HG02938 (cell line): ENCODE data around the gene RPS24.
"Not testable (repeated sequence)": the region's sequence is repeated elsewhere in the genome, so short reads cannot be mapped to it uniquely, and the experiment has no call there.

Source experiments
- ATAC-seq: cut with Tn5 transposase; IDR thresholded peaks from one replicate; pipeline ENCODE4 v1.9.1; 2021; ENCODE audit warnings: mild to moderate bottlenecking, moderate library complexity; ENCODE audit not compliant: unreplicated experiment

Gene RPS24

DNA sequence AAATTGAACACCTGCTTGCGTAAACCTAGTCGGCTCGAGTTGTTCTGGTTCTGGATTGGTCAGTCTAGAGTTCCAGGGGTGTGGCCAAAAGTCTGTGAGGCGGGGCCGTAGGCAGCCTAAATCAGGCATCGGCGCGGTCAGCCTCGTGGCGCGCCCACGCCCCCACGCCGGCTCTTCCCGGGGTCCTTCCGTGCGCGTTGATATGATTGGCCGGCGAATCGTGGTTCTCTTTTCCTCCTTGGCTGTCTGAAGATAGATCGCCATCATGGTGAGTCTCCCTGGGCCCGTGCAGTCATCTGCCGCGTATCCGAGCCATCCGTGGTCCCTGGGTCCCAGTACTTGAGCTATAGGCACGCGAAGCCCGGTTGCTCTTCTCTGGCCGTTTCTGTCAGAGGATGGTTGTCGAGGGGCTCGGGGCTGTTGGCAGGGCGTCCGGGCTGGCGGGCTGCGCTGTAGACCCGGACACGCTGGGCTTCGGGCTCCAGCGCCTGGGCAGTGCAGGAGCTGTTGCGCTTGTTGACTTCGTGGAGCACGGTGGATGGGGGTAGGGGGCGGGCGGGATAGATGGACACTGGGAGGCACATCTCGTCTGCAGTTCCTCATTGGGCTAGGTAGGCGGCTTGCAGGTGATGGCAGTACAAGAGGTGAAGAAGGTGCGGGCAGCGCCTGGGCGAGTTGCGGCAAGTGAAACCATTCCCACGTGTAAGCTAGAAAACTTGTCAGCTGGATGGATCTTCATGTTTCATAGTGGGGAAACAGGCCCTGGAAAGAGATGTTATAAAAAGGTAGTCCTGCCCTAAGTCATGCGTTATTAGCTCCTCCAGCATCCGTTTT, at the start of gene RPS24:
RPS24 (plus strand) TSS at position 227 of the 834 bp plus-strand sequence; CDS start at position 266, 39 bp downstream.
- peak; percentile 86 for ATAC-seq

DNA sequence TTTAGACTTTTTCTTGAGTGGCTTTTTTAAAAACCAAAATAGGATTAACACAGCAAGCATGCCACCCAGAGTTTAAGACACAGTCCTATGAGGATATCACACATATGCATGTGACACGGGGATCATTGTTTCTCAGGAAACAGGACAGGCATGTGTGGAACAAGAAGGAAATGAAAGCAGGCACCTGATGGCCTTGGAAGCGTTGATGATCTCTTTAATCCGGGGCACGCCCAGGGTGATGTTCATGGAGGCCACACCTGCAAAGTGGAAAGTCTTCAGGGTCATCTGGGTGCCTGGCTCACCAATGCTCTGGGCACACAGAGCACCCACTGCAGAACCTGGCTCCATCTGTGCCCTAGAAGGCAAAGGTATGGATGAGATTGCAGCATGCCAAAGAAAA, 48.7 kb upstream of the RPS24 start:
- no peak for ATAC-seq

GRCh38 chr10:77987671-77988255, 45.9 kb upstream of the RPS24 start:
- ATAC-seq, result no peak

GRCh38 chr10:77989081-77989724, 44.5 kb upstream of the RPS24 start:
- no peak for ATAC-seq

- ATAC-seq, result no peak
Observed at GRCh38 chr10:77993620-77994019, 40.0 kb upstream of the RPS24 start.

DNA sequence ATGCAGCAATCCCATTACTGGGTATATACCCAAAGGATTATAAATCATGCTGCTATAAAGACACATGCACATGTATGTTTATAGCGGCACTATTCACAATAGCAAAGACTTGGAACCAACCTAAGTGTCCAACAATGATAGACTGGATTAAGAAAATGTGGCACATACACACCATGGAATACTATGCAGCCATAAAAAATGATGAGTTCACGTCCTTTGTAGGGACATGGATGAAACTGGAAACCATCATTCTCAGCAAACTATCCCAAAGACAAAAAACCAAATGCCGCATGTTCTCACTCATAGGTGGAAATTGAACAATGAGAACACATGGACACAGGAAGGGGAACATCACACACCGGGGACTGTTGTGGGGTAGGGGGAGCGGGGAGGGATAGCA, 34.9 kb upstream of the RPS24 start:
- not testable (repeated sequence) for ATAC-seq

- ATAC-seq, result no peak
Observed at GRCh38 chr10:78000206-78000605, 33.5 kb upstream of the RPS24 start.

DNA sequence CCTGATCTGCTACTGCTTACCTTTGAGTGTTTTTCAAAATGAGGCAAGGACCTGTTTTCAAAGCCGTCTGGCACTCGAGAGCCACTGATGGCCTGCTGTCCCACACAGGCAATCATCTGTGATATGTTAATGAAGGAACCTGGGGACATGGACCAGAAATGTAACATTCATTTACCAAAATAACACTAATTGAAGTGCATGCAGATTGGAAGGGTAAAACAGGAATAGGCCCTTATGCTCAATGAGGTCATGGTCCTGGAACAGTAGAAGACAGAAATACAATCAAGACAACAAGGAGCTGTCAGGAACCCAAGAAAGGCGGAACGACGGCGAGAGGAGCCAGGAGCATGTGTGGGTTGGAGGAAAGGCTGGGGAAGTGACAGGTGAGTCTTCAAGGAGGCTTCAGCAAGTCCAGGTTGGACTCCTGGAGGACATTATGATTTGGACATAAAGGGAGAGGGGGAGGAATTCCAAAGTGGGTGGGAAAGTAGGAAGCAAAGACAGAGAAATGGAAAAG, 32.6 kb upstream of the RPS24 start:
- ATAC-seq, result no peak

GRCh38 chr10:78002541-78003288, 30.9 kb upstream of the RPS24 start:
- no peak for ATAC-seq

- no peak for ATAC-seq
Observed at GRCh38 chr10:78004215-78005026, 29.2 kb upstream of the RPS24 start.

GRCh38 chr10:78007172-78007571, 26.5 kb upstream of the RPS24 start:
- ATAC-seq, result no peak

GRCh38 chr10:78009662-78010061, 24.0 kb upstream of the RPS24 start:
- ATAC-seq, result no peak

- ATAC-seq, result no peak
Observed at GRCh38 chr10:78010278-78010677, 23.4 kb upstream of the RPS24 start.

DNA sequence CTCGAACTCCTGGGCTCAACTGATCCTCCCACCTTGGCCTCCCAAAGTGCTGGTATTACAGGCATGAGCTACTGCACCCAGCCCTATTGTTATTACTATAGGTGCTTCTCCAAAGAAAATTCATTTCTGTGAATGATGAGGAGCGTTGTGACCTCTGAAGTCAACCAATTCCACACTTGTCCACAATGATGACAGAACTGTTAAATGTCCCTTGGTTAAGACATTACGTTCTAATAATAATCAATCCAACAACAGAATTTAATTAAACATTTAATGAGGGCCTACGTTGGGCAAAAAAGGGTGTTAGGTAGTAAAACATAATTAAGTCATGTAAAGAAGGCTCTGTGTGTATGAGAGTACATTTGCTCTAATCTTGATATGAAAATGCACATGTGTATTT, 22.6 kb upstream of the RPS24 start:
- no peak for ATAC-seq

GRCh38 chr10:78013564-78013963, 20.1 kb upstream of the RPS24 start:
- no peak for ATAC-seq

GRCh38 chr10:78015546-78015945, 18.1 kb upstream of the RPS24 start:
- ATAC-seq, result no peak

DNA sequence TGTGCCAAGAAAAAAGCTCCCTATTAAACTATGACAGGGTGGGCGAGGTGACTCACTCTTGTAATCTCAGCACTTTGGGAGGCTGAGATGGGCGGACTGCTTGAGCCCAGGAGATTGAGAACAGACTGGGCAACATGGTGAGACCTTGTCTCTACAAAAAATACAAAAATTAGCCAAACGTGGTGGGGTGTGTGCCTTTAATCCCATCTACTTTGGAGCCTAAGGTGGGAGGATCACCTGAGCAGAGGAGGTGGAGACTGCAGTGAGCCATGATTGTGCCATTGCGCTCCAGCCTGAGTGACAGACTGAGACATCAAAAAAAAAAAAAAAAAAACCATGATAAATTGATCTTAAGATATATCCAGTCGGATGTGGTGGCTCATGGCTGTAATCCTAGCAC, 15.8 kb upstream of the RPS24 start:
- no peak for ATAC-seq

- no peak for ATAC-seq
Observed at GRCh38 chr10:78019264-78019663, 14.4 kb upstream of the RPS24 start.

- no peak for ATAC-seq
Observed at GRCh38 chr10:78021201-78021600, 12.5 kb upstream of the RPS24 start.

DNA sequence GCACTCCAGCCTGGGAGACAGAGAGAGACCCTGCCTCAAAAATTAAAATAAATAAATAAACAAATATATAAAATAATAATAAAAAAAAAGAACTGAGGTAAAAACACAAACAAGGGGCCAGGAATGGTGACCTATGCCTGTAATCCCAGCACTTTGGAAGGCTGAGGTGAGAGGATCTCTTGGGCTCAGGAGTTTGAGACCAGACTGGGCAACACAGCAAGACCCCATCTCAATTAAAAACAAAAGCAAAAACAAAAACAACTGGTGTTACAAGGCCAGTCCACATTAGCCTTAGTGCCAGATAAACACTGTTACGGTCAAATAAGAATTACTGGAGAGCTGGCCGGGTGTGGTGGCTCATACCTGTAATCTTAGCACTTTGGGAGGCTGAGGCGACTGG, 9.9 kb upstream of the RPS24 start:
- no peak for ATAC-seq
